ACC112 (cell line): ENCODE measurements around the gene ZNF503.
A peak's percentile ranks its signal among the peaks of the same experiment; 100 is the strongest.

Experiments
- H2AFZ ChIP-seq: fragments of 200-600 bp; sonication (generic); one replicate; pipeline ENCODE4 v1.6.0; 2017; ENCODE audit warnings: antibody characterized with exemption, low read length; ENCODE audit not compliant: unreplicated experiment
- H3K27ac ChIP-seq: fragments of 200-600 bp; sonication (generic); 2 replicates; pipeline ENCODE4 v1.5.1; 2014; ENCODE audit warnings: low read depth, mild to moderate bottlenecking, antibody characterized with exemption, low read length, moderate library complexity
- H3K27me3 ChIP-seq: fragments of 200-600 bp; sonication (generic); 2 replicates; pipeline ENCODE4 v1.6.1; 2014; ENCODE audit warnings: mild to moderate bottlenecking, antibody characterized with exemption, low read length, moderate library complexity, mixed read lengths; ENCODE audit not compliant: insufficient read depth
- H3K36me3 ChIP-seq: fragments of 200-600 bp; sonication (generic); 2 replicates; pipeline ENCODE4 v1.6.1; 2016; ENCODE audit warnings: mild to moderate bottlenecking, antibody characterized with exemption, low read length, moderate library complexity, mixed read lengths; ENCODE audit not compliant: insufficient read depth
- H3K4me1 ChIP-seq: fragments of 200-600 bp; sonication (generic); one replicate; pipeline ENCODE4 v1.6.1; 2016; ENCODE audit warnings: low read length, mixed read lengths; ENCODE audit not compliant: insufficient read depth, unreplicated experiment, control insufficient read depth
- H3K4me3 ChIP-seq: fragments of 200-600 bp; sonication (generic); 2 replicates; pipeline ENCODE4 v1.5.1; 2014; ENCODE audit warnings: mild to moderate bottlenecking, low read depth, low read length
- H3K79me2 ChIP-seq: fragments of 200-600 bp; sonication (generic); one replicate; pipeline ENCODE4 v1.6.0; 2016; ENCODE audit warnings: low read length; ENCODE audit not compliant: control insufficient read depth, unreplicated experiment, insufficient read depth

ZNF503 gene, protein sequence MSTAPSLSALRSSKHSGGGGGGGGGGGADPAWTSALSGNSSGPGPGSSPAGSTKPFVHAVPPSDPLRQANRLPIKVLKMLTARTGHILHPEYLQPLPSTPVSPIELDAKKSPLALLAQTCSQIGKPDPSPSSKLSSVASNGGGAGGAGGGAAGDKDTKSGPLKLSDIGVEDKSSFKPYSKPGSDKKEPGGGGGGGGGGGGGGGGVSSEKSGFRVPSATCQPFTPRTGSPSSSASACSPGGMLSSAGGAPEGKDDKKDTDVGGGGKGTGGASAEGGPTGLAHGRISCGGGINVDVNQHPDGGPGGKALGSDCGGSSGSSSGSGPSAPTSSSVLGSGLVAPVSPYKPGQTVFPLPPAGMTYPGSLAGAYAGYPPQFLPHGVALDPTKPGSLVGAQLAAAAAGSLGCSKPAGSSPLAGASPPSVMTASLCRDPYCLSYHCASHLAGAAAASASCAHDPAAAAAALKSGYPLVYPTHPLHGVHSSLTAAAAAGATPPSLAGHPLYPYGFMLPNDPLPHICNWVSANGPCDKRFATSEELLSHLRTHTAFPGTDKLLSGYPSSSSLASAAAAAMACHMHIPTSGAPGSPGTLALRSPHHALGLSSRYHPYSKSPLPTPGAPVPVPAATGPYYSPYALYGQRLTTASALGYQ

DNA sequence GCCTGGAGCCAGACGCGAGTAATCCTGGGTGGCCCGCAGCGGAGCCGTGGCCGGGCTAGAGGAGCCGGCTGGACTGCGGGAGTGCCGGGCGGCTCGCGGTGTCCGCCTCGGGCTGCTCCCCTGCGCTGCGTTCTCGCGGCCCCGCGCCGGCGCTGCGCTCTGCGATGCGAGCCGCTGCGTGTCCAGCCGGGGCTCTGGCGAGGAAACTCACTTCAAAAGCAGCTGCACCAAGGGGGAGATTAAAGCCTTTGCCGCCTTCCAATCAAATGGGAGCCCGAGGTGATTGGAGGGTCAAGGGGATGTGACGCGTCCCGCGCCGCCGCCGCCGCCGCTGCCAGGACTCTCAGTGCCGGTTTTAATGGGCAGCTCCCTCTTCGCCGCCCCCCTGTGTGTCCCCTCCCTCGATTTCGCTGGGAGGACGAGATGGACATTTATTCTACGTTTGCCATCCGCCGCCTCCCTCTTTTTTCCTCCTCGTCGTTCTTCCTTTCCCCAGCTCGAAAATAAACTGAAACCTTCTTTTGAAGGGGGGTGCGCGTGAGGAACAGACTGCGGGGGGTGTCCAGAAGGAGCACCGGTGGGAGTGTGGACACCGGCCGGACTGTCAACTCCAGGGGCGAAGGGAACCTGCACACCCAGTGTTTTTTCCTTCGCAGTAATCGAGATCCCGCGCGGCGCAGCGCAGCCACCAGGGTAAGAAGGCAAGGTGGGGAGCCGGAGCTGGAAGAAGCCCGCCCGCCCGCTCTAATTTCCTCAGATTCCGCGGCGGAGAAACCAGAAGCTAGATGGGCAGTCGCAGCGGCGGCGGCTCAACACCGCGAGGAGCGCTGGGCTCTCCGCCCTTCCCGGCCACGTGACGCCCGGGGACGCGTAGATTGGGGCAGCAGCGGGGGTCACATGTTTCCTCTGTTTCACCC lies at the start of gene ZNF503:
Gene ZNF503, minus strand, starts transcription at position 196 of the 917 bp plus-strand sequence. CDS start 345 bp downstream, outside the sequence.
- Histone ChIP-seq H3K4me3 (peak within 1 kb of the TSS; percentile 93), H2AFZ (peak within 1 kb of the TSS; percentile 98), H3K36me3 (no peaks in the 10 kb centered on the region), H3K4me1 (peaks cover 6% of the 10 kb centered on the region), H3K27ac (peak within 1 kb of the TSS; percentile 88), H3K79me2 (peaks cover 49% of the 10 kb centered on the region), H3K27me3 (no peaks in the 10 kb centered on the region)

DNA sequence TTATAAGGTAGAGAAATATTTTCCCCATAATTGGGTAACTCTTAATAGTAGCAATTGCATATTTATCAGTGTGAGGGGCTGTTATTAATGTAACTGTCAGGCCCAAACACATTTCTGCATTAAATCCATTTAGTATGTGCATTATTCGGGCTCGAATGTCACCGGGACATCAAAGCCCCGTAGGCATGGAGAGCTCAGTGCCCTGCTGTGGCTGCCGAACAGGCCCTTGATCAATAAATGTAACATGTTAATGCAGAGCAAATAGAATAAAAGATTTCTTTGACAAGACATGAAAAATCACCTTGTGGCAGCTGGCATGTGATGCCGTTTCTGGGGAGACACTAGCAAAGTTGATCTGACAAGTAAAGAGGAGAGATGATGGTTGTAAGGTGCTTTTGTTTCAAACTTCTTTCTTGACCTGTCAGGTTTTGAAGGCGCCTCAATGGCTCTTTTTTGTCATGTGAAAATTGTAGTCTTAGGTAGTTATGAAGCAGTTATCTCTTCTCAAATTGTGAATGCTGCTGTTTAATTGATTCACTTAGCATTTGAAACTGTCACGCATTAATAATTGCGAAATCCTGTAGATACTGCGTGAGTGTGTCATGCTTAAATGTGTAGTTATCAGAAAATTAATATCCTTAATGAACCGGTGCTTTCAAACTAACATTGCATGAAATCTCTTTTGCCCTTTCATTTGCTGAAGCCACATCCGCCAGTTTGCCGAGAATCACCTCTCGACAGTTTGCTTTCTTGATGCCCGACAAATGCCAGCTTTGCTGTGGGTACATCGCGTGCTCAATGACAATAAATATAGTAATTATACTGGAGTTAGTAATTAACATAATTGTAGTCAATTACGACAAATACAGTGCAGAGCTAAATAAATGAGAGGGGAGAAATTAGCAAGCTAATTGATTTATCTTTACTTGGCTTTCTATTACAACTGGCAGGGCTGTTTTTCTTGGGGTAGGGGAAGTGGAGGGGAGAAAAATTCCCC lies 49.4 kb upstream of the ZNF503 start:
- Histone ChIP-seq H2AFZ (no peak overlapping the region), H3K4me1 (no peaks in the 10 kb centered on the region), H3K36me3 (no peaks in the 10 kb centered on the region), H3K27me3 (no peaks in the 10 kb centered on the region), H3K4me3 (no peak overlapping the region), H3K27ac (no peak overlapping the region), H3K79me2 (no peaks in the 10 kb centered on the region)

DNA sequence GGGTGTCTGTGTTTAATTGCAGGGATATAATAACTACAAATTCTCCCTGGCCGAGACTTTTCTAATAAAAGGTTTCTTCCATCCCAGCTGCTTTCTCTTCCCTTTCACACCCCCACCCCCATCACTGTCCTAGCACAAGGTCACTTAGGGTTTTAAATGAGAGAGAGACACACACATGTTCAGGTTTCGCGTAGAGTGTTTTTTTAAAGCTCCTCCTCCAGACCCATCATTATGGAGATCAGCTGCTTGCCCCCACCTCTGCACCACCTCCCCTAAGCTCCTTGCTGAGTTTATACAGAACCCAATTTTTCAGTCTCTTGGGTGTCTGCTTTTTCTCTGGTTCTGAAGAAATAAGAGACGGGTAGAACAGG lies 48.5 kb upstream of the ZNF503 start:
- Histone ChIP-seq H3K4me1 (no peaks in the 10 kb centered on the region), H3K27me3 (no peaks in the 10 kb centered on the region), H3K36me3 (no peaks in the 10 kb centered on the region), H2AFZ (no peak overlapping the region), H3K4me3 (no peak overlapping the region), H3K79me2 (no peaks in the 10 kb centered on the region), H3K27ac (no peak overlapping the region)

DNA sequence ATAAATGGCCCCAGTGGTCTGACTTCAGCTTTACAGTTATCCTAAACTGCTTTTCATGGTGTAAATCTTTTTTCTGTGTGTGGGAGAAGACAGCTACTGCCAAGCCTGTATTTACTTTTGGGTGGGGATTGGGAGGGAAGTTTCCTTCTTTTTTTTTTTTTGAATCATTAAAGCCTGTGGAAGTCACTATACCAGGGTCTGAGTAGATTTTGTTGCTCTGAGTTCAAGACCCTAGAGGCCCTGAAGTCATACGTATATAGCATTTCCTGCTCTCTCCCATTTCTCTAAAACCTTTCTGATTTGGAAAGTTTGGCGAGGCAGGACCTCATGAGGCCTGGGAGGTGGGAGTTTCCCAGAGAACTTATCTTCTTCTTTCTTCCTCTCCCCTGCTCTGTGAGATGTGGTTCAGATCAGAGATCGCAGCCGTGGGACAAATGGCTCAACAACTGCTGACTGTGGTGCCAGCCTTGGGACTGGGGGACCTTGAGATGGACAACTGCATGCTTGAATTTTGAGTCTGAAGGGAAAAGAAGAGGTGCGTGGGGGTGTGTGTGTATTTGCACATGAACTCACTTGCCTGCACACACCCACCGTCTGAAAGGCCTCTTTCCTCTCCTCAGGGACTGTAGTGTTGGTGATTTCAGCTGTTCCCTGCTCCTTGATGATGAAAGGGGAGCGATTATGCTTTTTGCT lies 48.0 kb upstream of the ZNF503 start:
- H3K4me3 ChIP-seq = no peak overlapping the region
- no peaks in the 10 kb centered on the region for H3K36me3 ChIP-seq
- no peak overlapping the region for H3K27ac ChIP-seq
- H2AFZ ChIP-seq = no peak overlapping the region
- H3K27me3 ChIP-seq = no peaks in the 10 kb centered on the region
- H3K79me2 ChIP-seq = no peaks in the 10 kb centered on the region
- no peaks in the 10 kb centered on the region for H3K4me1 ChIP-seq

DNA sequence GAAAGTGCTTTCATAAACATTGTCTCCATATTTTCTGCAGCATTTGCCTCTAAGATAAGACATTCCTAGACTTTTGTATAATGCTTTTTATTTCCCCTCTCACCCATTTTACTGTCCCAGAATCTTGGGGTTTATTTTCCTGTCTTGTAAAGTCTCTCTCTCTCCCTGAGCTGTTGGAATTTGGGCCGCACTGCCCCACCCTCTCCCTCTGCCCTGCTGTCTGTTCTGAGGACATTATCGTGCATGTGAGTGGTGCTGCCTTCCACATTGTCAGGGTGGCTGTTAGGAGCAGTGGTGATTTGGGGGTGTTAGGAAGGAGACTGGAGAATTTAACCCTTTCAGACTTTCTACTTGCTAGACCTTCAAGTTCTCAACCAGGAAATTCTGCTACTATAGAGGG lies 46.6 kb upstream of the ZNF503 start:
- no peak overlapping the region for H3K27ac ChIP-seq
- no peak overlapping the region for H3K4me3 ChIP-seq
- H3K27me3 ChIP-seq = no peaks in the 10 kb centered on the region
- H3K4me1 ChIP-seq = no peaks in the 10 kb centered on the region
- peaks cover 10% of the 10 kb centered on the region for H3K36me3 ChIP-seq
- H2AFZ ChIP-seq = no peak overlapping the region
- H3K79me2 ChIP-seq = no peaks in the 10 kb centered on the region

DNA sequence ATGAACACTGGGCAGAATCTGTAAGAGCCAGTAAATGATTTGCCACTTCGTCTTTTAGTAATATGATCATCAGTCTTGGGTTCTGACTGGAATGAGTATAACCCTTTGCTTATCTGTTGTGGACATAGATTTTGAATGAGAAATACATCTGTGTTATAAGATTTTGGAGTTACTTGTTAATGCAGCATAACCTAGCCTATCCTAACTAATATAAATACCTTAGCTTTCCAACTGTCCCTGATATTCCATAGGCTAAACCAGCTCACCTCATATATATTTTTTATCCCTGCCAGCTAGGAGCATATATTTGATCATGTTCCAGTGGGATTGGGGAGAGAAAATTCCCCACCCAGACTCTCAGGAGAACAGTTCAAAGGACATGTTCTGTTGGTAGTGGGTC lies 44.9 kb upstream of the ZNF503 start:
- Histone ChIP-seq H2AFZ (no peak overlapping the region), H3K79me2 (no peaks in the 10 kb centered on the region), H3K27me3 (no peaks in the 10 kb centered on the region), H3K4me1 (no peaks in the 10 kb centered on the region), H3K27ac (no peak overlapping the region), H3K36me3 (peaks cover 13% of the 10 kb centered on the region), H3K4me3 (no peak overlapping the region)

DNA sequence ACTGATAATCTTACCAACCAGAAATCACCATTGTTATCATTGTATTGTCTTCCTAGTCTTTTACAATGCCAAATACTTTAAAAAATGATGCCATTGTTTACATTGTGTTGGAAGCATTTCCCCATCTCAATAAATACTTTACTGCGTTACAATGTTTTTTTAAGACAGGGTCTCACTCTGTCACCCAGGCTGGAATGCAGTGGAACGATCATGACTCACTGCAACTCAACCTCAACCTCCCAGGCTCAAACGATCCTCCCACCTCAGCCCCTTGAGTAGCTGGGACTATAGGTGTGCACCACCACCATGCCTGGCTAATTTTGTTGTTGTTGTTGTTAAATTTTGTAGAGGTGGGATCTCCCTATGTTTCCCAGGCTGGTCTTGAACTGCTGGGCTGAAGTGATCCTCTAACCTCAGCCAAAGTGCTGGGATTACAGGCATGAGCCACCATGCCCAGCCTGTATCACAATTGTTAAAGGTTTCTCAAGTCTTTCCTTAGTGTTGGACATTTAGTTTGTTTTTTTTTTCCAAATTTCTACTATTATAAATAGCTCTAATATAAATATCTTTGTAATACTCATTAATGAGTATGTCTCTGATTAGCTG lies 43.3 kb upstream of the ZNF503 start:
- peaks cover 13% of the 10 kb centered on the region for H3K36me3 ChIP-seq
- no peaks in the 10 kb centered on the region for H3K4me1 ChIP-seq
- H3K27me3 ChIP-seq = no peaks in the 10 kb centered on the region
- H3K27ac ChIP-seq = no peak overlapping the region
- no peak overlapping the region for H3K4me3 ChIP-seq
- no peaks in the 10 kb centered on the region for H3K79me2 ChIP-seq
- no peak overlapping the region for H2AFZ ChIP-seq

DNA sequence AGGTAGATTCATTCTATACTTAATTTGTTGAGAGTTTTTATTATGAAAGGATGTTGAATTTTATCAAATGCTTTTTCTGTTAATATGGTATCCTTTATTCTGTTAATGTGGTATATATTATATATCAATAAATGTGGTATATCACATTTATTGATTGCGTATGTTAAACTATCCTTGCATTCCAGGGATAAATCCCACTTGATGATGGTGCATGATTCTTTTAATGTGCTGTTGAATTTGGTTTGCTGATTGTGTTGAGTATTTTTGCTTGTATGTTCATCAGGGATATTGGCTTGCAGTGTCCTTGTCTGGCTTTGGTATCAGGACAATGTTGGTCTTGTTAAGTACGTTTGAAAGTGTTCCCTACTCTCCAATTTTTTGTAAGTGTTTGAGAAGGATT lies 41.8 kb upstream of the ZNF503 start:
- Histone ChIP-seq H3K79me2 (no peaks in the 10 kb centered on the region), H2AFZ (no peak overlapping the region), H3K27ac (no peak overlapping the region), H3K4me3 (no peak overlapping the region), H3K4me1 (no peaks in the 10 kb centered on the region), H3K27me3 (no peaks in the 10 kb centered on the region), H3K36me3 (peaks cover 13% of the 10 kb centered on the region)

DNA sequence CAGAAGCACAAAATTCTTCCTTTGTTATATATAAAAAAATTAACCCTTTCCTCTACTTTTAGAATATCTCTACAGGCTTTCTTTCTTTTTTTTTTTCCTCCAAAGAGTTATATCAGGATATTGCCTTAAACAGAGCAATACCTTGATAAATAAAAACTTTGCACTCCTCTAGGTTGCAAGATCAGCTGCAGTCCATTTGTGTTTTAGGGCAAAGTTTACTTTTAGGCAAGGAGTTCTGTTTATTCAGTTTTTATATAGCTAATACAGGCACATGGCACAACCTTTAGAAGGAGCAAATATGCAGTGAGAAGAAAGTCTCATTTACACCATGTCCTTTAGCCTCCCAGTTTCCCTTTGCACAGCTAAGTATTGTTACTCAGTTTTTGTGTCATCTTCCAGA lies 40.1 kb upstream of the ZNF503 start:
- Histone ChIP-seq H3K27me3 (no peaks in the 10 kb centered on the region), H3K36me3 (peaks cover 13% of the 10 kb centered on the region), H3K4me3 (no peak overlapping the region), H3K27ac (no peak overlapping the region), H3K4me1 (no peaks in the 10 kb centered on the region), H2AFZ (no peak overlapping the region), H3K79me2 (no peaks in the 10 kb centered on the region)
